Measurements from ENCODE around the gene MAML2. TPM values are rescaled to one million over a fixed set of nuclear protein-coding genes. Genes with fewer than 3 reads are reported as not detected.

Gene MAML2
- total and polyA plus RNA-seq, 9 of the 15 experiments (the other 6 are each of a cell fraction or from before 2014, with no cell fraction given), result 0.79 to 6.8 (median 4.8) TPM

DNA sequence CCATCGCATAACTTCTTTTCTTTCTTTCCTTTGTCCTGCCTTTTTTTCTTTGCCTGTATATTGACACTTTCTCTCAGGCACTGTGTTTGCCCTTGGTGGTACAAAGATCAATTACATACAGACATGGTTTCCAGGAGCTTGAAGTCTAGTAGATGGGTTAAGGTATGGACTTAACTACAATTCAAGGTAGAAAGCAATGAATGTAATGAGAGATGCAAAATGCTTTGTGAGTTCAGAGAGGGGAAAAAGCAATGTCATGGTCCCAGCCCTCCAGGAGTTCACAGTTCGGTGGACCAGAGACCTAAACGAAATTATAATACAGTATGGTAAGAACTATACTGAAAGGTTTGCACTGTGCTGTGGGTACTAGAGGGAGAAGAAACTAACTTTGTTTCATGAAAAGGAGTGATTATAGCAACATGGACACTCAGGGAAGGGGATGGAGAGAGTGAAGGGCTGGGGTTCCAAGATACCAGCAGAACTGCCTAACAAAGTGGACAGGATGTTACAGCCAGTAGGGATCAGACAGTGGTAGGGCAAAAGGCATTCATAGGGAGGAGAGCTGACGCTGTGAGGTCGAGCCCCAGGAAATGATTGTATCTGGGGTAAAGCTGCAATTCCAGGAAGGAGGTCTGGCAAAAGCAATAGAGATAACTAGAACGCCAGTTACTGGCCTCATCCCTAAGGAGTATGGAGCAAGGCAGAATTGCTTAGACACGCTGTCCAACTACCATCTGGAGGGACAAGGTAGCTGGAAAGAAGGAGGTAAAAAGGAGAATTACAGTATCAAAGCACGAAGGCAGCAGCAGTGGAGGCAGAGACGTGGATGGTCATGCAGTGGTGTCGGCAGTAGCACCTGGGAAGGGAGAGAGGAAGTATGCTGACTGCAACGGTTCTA, 260.7 kb downstream of the MAML2 start (continued):
- TF ChIP-seq, protein P1, sequence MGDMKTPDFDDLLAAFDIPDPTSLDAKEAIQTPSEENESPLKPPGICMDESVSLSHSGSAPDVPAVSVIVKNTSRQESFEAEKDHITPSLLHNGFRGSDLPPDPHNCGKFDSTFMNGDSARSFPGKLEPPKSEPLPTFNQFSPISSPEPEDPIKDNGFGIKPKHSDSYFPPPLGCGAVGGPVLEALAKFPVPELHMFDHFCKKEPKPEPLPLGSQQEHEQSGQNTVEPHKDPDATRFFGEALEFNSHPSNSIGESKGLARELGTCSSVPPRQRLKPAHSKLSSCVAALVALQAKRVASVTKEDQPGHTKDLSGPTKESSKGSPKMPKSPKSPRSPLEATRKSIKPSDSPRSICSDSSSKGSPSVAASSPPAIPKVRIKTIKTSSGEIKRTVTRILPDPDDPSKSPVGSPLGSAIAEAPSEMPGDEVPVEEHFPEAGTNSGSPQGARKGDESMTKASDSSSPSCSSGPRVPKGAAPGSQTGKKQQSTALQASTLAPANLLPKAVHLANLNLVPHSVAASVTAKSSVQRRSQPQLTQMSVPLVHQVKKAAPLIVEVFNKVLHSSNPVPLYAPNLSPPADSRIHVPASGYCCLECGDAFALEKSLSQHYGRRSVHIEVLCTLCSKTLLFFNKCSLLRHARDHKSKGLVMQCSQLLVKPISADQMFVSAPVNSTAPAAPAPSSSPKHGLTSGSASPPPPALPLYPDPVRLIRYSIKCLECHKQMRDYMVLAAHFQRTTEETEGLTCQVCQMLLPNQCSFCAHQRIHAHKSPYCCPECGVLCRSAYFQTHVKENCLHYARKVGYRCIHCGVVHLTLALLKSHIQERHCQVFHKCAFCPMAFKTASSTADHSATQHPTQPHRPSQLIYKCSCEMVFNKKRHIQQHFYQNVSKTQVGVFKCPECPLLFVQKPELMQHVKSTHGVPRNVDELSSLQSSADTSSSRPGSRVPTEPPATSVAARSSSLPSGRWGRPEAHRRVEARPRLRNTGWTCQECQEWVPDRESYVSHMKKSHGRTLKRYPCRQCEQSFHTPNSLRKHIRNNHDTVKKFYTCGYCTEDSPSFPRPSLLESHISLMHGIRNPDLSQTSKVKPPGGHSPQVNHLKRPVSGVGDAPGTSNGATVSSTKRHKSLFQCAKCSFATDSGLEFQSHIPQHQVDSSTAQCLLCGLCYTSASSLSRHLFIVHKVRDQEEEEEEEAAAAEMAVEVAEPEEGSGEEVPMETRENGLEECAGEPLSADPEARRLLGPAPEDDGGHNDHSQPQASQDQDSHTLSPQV (IDR thresholded peaks at IDR 0.05), result peak; percentile 64; the same call in 1 of the 2 replicates
- TF ChIP-seq, protein P2, sequence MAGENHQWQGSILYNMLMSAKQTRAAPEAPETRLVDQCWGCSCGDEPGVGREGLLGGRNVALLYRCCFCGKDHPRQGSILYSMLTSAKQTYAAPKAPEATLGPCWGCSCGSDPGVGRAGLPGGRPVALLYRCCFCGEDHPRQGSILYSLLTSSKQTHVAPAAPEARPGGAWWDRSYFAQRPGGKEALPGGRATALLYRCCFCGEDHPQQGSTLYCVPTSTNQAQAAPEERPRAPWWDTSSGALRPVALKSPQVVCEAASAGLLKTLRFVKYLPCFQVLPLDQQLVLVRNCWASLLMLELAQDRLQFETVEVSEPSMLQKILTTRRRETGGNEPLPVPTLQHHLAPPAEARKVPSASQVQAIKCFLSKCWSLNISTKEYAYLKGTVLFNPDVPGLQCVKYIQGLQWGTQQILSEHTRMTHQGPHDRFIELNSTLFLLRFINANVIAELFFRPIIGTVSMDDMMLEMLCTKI (IDR thresholded peaks at IDR 0.05; ENCODE audit: partially characterized antibody), result no peak
- TF ChIP-seq PHF21A (IDR thresholded peaks at IDR 0.05; ENCODE audit: borderline replicate concordance, low read depth) (peak; percentile 63; the same call in 1 of the 2 replicates), NCOA6 (IDR thresholded peaks at IDR 0.05) (no peak), ZBTB17 (CRISPR knock-in tag; IDR thresholded peaks at IDR 0.05) (peak; percentile 79), CREM (IDR thresholded peaks at IDR 0.05; ENCODE audit: low read depth) (peak; percentile 71), TOE1 (IDR thresholded peaks at IDR 0.05; ENCODE audit: borderline replicate concordance) (peak; percentile 12; the same call in 1 of the 2 replicates), TOE1 (CRISPR knock-in tag; IDR thresholded peaks at IDR 0.05; ENCODE audit: borderline replicate concordance, low read depth) (no peak), ELF2 (CRISPR knock-in tag; IDR thresholded peaks at IDR 0.05) (no peak)
- TF ChIP-seq, protein P3, sequence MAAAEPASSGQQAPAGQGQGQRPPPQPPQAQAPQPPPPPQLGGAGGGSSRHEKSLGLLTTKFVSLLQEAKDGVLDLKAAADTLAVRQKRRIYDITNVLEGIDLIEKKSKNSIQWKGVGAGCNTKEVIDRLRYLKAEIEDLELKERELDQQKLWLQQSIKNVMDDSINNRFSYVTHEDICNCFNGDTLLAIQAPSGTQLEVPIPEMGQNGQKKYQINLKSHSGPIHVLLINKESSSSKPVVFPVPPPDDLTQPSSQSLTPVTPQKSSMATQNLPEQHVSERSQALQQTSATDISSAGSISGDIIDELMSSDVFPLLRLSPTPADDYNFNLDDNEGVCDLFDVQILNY (CRISPR knock-in tag; IDR thresholded peaks at IDR 0.05), result no peak

Data from K562 (cell line).